KOPT-K1 (cell line): ENCODE measurements around the gene ADGRG7.
"Not testable (repeated sequence)": the region's sequence is repeated elsewhere in the genome, so short reads cannot be mapped to it uniquely, and the experiment has no call there.

Experiments used
- H3K27ac ChIP-seq: fragments of 200-600 bp; sonication (generic); 2 replicates; pipeline ENCODE4 v1.5.1; 2016; ENCODE audit warnings: antibody characterized with exemption, mild to moderate bottlenecking, low read depth, low read length; ENCODE audit not compliant: poor library complexity, severe bottlenecking
- H3K36me3 ChIP-seq: fragments of 200-600 bp; sonication (generic); 2 replicates; pipeline ENCODE4 v1.5.1; 2017; ENCODE audit warnings: antibody characterized with exemption, mild to moderate bottlenecking, low read length, moderate library complexity; ENCODE audit not compliant: insufficient read depth
- H3K9me3 ChIP-seq: fragments of 200-600 bp; sonication (generic); 2 replicates; pipeline ENCODE4 v1.5.1; 2017; ENCODE audit warnings: antibody characterized with exemption, low read length, mild to moderate bottlenecking; ENCODE audit not compliant: insufficient read depth, poor library complexity, severe bottlenecking

Gene ADGRG7

GRCh38 chr3:100650651-100651619 lies 41.5 kb downstream of the ADGRG7 start:
- Histone ChIP-seq H3K36me3 (no peaks in the 10 kb centered on the region), H3K9me3 (no peaks in the 10 kb centered on the region), H3K27ac (no peak overlapping the region)

- Histone ChIP-seq H3K27ac (no peak overlapping the region), H3K9me3 (no peaks in the 10 kb centered on the region), H3K36me3 (no peaks in the 10 kb centered on the region)
Observed at GRCh38 chr3:100653604-100654294, 44.3 kb downstream of the ADGRG7 start.

DNA sequence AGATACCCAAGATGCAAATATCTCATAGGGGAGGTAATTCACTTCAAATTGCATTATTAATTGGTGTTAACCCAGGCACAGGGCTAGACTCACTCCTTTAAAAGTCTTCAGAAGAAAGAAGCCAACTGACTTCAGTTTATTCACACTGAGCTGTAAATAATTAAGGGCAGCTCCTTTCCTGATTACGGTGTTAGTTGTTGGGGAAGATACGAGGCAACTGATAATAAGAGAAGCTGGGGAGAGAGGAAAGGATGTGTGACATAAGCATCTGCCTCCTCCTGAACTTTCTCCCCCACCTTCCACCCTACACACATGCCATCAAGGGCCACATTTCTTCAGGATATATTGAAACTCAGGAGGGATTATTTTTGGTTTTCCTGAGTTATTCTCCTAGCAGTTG lies 47.5 kb downstream of the ADGRG7 start:
- no peaks in the 10 kb centered on the region for H3K9me3 ChIP-seq
- H3K36me3 ChIP-seq: no peaks in the 10 kb centered on the region
- H3K27ac ChIP-seq: no peak overlapping the region

GRCh38 chr3:100661294-100661693 lies 51.9 kb downstream of the ADGRG7 start:
- H3K27ac ChIP-seq, H3K9me3 ChIP-seq, H3K36me3 ChIP-seq: not testable (repeated sequence)

DNA sequence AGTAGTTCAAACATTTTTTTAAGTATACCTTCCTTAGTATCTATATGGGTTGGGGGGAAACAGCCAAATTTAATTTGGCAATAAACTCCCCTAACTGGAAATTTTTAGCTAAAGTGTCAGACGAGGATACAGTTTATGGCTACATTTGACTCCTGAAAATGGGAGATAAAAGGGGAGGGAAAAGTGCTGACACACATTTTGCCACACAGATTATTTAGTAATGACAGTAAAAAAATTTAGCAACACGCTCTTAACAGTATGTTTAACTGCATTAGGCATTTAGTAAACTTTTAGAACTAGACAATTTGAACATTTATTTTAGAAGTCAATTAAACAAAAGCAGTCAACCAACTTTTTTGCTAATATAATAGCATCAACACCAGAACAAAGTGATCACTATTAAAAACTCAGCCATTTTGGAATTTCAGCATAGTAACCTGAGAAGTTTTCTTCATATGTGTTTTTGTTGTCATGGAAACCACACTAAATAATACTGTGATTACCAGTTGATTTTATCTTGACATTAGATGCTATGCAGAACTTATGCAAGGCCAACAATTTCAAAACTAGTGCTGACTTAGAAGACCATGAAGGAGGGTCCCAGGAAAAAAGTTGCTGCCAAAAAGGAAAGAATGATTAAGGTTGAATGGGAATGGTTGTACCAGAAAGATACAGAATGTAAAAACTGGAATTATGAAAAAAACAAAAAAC lies 52.9 kb downstream of the ADGRG7 start:
- H3K9me3 ChIP-seq: no peaks in the 10 kb centered on the region
- no peak overlapping the region for H3K27ac ChIP-seq
- H3K36me3 ChIP-seq: no peaks in the 10 kb centered on the region

GRCh38 chr3:100665230-100665629 lies 55.8 kb downstream of the ADGRG7 start:
- Histone ChIP-seq H3K9me3 (no peaks in the 10 kb centered on the region), H3K36me3 (no peaks in the 10 kb centered on the region), H3K27ac (peak overlapping the region; percentile 60)

- H3K36me3 ChIP-seq, H3K9me3 ChIP-seq, H3K27ac ChIP-seq: not testable (repeated sequence)
Observed at GRCh38 chr3:100666699-100667098, 57.3 kb downstream of the ADGRG7 start.

DNA sequence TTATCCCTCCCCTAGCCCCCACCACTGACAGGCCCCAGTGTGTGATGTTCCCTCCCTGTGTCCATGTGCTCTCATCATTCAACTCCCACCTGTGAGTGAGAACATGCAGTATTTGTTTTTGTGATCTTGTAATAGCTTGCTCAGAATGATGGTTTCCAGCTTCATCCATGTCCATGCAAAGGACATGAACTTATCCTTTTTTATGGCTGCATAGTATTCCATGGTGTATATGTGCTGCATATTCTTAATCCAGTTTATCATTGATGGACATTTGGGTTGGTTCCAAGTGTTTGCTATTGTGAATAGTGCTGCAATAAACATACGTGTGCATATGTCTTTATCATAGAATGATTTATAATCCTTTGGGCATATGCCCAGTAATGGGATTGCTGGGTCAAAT lies 57.9 kb downstream of the ADGRG7 start:
- H3K9me3 ChIP-seq, H3K27ac ChIP-seq, H3K36me3 ChIP-seq: not testable (repeated sequence)

GRCh38 chr3:100670995-100671394 lies 61.6 kb downstream of the ADGRG7 start:
- H3K9me3 ChIP-seq, H3K36me3 ChIP-seq, H3K27ac ChIP-seq: not testable (repeated sequence)

GRCh38 chr3:100681496-100681895 lies 72.1 kb downstream of the ADGRG7 start:
- no peaks in the 10 kb centered on the region for H3K36me3 ChIP-seq
- no peak overlapping the region for H3K27ac ChIP-seq
- no peaks in the 10 kb centered on the region for H3K9me3 ChIP-seq

GRCh38 chr3:100682056-100682853 lies 72.9 kb downstream of the ADGRG7 start:
- Histone ChIP-seq H3K36me3 (no peaks in the 10 kb centered on the region), H3K9me3 (no peaks in the 10 kb centered on the region), H3K27ac (no peak overlapping the region)

DNA sequence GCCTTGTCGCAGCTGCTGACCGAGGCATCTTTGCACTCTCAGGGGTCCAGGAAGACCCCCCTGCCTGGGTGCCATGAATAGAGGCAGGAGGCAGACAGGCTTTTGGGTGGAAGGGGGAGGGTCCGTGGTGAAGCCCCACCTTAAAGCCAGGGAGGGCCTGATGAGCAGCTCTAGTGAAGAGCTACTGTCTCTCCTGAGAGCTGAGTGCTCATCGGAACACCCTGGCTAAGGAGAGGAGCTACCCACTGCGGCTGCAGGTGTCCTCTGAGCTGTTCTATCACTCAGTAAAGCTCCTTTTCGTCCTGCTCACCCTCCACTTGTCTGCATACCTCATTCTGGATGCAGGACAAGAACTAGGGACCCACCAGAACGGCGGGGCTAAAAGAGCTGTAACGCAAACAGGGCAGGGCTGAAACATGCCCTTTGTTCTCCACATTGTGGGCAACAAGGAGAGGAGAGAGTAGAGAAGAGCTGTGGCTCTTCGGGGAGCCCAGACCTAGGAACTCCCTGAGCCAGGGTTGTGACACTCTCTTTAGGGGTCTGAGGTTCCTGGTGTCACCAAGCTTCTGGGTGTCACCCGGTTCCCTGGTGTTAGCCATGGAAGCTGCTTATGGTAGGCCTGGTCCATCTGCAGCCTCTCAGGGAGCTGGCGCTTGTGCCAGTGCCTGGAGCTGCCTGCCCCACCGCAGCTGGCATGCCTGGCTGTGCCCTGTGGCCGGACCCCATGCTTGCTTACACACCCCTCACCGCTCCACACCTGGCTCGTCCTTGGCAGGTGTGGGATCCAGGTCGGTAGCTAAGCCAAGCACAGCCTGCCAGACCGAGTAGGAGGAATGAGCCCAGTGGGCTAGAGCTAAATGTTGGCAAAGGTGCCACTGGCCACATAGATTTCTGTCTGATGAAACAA lies 73.7 kb downstream of the ADGRG7 start:
- no peaks in the 10 kb centered on the region for H3K36me3 ChIP-seq
- H3K27ac ChIP-seq: no peak overlapping the region
- no peaks in the 10 kb centered on the region for H3K9me3 ChIP-seq

DNA sequence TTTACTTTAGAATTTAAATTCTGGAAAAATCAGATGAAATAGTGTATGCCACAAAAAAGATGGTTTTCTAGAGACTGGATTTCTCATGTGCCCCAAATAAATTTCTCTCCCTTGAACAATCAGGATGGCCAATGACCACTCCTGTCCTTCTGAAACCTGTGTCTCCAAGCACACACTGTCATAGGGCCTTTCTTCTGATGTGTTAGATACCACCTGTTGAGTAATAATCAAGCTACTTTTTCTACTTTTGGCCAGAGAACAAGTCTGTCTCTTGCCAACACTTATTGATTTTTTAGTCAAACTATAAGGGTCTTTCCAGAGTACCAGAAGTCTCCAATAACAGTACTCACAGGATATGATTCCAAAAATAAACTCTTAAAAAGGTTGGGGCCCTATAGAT lies 83.8 kb downstream of the ADGRG7 start:
- Histone ChIP-seq H3K36me3 (no peaks in the 10 kb centered on the region), H3K9me3 (no peaks in the 10 kb centered on the region), H3K27ac (no peak overlapping the region)

DNA sequence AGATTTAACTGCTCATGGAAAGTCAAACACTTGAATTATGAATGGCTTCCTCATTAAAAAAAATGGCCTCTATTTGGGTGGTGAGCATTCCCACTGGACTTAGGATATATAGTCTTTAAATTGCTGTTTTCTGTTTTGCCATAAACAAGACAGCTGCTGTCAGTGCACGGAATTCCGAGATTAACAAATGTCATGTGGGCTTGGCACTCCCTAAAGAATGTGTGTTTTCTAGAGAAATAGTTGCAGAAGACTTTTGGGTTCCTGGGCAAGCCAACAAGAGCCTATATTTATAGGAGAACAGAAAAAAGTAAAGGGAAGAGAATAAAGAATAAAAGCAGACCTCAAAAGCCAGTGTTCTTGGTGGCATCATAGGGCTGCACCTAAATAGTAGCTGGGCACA lies 86.3 kb downstream of the ADGRG7 start:
- Histone ChIP-seq H3K9me3 (no peaks in the 10 kb centered on the region), H3K27ac (no peak overlapping the region), H3K36me3 (no peaks in the 10 kb centered on the region)
